ENCODE results near the gene FBXL22.

Gene FBXL22

DNA sequence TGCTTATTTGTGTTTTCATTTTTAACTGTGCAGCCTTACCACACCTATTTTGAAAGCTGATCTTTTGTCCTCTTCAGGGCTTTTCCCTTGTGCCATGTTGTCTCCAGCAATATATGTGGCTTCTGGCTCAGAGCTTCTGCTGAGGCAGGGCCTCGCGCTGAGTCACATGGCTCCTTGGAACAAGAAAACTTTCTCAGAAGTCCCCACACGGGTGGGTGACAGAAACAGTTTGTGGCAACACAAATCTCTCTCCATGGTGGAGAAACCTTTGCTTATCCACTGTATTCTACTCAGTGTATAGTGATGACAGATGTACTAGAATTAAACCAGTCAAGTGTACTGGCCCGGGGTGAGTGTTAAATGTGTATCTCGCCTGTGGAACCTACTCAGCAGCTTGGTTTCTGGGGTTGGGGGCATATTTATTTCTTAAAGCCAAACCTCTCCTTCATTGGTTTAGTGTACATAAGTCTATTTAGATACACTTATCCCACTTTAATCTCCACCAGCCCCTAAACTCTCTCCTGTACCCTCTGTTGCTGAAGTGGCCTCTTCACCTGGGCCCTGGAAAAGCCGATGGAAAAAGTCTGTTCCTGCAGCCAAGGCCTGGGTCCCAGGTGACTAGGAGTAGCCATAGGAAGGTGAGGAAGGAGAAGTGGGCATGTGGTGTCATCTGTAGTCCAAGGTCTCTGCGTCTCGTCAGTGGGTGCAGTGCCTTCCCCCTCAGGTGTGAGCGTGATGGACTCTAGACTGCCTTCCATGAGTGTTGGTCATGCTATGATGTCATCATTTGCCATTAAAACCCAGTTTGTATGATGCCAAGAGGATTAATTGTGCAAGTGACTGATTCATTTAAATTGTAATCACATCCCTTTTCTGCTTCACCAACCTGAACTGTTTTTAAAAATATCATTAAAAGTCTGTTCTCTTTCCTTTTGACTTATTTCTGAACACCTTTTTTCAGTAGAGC is 3.2 kb upstream of the FBXL22 start:
- peak; percentile 51 to 70 for DNase-seq (ENCODE audit: low read depth in 2 of 2)

DNA sequence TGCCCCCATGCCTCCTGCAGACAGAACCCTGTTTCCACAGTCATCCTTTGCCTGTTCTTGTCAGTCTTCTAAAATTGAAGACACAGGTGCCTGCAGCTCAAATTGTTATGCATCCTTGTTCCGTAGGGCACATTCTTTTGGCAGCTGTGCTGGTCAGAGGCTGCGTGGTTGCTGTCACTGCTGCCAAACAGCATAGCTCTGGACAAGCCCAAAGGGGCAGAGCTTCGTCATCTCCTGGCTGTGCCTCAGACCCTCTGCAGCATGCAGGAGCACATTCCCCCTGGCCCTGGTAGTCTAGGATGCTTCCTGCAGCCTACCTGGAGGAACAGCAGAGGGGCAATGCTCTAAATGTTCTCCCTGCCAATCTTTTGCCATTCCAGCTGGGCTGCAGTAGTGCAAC is 2.1 kb upstream of the FBXL22 start:
- DNase-seq (ENCODE audit: low read depth in 2 of 2): no peak

DNA sequence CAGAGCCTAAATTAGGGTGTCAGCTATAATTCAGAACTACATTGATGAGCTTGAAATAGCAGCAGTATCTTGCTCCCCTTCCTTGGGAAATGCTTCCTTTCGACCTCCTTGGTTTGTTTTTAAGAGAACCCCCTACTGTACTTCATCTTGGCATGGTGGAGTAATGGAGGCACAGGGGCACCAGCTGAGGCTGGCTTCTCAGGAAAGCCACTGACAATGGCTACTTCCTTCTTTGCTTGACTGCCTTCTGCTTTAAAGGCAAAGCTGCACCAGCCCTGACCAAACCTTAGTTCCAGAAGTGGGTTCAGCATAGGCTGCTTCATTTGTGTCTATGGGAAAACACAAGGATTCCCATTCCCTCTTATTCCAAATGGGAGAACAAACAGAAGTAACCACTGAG is 1.5 kb upstream of the FBXL22 start:
- DNase-seq (ENCODE audit: low read depth in 2 of 2): no peak

DNA sequence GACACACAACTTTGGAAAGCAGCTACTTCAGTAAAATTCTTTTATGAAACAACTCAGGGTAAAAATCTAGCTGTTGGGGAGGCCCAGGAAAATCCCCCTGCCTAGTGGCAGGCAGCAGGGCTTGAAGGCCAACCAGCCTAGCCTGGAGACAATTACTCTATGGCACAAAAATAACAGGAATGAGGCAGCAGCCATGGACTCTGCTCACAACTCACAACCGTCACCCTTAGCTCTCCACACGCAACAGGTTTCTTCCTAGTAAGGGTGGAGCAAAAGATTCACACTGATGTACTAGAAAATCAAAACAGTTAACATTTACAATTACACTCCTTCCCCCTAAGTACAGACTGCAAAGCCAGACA is 530 bp upstream of the FBXL22 start:
- no peak for DNase-seq (ENCODE audit: low read depth in 2 of 2)

DNA sequence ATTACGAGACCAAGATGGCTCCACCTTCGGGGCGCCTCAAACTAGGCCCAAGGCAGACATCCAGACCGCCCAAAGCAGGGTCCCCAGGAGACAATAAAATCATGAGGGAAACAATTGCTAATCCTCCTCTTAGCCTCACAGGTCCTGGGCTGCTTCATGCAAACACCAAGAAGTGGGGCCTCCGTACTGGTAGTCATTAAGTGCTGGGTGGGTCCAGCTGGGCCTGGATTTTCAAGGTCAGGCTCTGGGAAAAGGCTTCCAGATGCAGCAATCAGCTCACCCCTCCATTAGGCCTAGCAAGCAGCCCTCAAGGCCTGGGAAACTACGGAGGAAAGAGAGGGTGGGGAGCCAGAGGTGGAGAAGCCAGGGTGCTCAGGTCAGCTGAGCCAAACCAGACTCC is 634 bp downstream of the FBXL22 start:
- no peak for DNase-seq (ENCODE audit: low read depth in 2 of 2)

DNA sequence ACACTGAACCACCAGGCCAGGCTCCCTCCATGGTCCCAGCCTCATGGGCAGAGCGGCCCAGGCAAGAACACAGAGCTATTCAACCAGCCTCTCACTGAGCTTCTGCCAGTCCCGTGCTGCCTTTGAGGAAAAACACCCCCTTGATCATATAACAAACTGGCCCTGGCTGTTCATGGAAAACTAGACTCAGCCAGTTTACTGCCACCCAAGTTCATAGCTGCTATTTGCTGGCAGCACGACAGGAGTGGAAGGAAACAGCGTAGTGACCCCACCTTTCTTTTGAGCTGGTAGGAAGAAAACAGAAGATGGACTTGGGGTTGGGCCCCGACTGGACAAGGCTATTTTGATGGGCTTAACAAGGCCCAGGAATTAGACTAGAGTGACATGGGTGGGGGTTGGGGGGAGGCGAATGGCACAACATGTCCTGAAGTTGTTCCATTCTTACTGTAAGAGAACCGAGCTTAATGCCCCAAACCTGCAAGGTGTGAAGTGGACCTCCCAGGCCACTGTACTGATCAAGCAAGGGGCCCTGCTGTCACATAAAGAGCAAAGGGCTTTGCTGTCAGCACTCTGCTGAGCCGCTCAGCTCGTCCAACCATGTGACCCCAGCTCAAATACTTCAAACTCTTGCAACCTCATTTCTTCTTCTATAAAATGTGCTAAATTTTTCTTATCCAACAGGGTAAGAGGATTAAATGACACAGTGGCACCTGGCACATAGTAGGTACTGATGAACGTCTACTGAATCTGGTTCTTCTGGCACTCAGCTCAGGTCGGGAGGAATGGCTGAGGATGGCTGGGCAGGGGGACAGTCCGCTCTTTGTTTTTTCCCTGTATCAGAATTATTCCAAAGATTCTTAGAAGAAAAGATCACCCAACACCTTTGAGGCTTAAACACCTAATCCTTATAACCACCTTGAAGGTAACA is 1.6 kb downstream of the FBXL22 start:
- DNase-seq (ENCODE audit: low read depth in 2 of 2): no peak

DNA sequence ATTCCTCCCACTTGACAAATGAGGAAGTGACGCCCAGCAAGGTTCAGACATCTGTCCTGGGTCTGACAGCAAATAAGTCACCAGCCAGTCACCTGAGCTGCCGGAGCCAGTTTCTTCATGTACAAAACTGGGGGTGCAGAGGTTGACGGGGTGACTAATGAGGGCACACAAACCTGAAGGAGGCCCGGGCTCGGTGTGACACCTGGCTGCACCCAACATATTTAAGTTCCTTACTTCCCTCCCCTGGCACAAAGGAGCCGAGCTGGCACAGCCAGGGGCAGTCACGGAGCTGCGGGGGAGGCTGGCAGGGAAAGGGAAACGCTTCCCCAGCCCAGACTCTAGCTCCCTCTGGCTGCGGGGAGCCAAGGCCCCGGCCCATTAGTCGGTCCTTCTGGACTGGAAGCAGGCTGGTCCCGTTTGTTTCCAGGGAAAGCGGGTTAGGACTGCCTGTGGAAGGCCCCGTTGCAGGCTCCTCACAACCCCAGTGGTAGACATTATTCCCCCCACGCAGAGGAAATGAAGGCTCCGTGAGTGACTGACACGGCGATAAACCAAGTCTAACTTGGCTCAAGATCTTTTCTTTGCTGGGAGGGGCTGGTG is 2.3 kb downstream of the FBXL22 start:
- no peak for DNase-seq (ENCODE audit: low read depth in 2 of 2)

DNA sequence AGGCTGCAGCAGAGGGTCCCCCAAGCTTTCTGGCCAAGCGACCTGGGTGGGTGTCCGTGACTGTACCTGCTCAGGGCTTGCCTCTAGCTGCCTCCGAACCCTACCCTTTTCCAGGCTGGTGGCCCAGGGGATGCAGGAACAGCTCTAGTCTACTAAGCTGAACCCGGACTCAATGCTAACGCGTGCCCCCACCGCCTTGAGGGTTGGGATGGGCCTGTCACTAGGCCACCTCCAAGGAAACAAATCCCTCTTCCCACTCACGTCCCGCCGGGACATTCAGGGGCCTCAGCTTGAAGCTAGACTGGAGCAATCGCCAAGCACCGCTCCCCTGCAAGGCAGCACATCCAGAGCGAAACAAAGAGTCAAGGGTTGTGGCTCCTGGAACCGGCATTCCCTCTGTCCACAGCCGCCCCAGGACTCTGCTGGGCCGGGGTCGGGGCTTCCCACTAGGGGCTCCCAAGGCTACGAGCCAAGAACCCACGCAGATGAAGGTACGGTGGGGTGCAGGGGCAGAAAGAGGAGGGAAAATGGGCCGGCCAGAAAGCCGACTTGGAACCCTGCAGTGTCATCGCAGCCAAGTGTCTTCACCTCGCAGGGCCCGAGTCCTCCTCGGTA is 2.9 kb downstream of the FBXL22 start:
- DNase-seq (ENCODE audit: low read depth in 2 of 2): no peak

DNA sequence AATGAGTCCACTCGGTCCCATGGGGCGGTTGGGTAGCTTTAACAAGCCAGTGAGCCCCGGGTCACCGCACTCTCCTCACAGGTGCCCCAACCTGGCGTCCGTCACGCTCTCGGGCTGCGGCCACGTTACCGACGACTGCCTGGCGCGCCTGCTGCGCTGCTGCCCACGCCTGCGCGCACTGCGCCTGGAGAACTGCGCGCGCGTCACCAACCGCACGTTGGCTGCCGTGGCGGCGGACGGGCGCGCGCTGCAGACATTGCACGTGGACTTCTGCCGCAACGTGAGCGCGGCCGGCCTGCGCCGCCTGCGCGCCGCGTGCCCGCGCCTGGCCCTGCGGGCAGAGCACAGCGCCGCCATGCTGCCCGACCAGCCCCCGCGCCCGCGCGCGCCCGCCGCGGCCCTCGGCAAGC is 3.4 kb downstream of the FBXL22 start:
- DNase-seq (ENCODE audit: low read depth in 2 of 2): peak; percentile 90 to 91

DNA sequence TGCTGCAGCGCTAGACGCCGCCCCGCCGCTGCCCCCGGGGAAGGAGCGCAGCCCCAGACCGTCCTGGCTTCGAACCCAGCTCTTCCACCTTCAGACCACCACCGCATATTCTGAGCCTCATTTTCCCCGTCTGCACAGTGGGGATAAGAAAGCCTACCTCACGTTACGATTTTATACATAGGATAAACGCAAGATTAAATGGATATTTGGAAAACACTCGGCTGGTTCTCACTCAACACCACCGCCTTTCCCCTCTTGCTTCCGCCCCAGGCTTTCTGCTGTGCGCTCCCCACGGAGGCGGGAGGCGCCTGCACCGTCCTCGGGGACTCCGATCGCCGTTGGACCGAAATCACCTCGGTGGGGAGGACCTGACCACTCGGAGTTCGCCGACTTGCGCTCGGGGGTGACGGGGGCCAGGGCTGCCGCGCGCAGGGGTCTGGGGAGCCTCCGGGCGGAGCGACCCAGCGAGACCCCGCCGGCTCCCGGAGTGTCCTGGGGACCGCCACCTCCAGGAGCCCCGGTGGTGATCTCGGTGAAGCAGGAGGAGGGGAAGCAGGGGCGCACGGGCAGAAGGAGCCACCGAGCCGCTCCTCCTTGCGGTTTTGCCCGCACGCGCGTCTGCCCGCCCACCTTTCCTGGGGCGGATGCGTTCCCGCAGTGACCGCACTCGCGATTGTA is 4.0 kb downstream of the FBXL22 start:
- DNase-seq (ENCODE audit: low read depth in 2 of 2): peak in 1 of 2 donors; percentile 44

DNA sequence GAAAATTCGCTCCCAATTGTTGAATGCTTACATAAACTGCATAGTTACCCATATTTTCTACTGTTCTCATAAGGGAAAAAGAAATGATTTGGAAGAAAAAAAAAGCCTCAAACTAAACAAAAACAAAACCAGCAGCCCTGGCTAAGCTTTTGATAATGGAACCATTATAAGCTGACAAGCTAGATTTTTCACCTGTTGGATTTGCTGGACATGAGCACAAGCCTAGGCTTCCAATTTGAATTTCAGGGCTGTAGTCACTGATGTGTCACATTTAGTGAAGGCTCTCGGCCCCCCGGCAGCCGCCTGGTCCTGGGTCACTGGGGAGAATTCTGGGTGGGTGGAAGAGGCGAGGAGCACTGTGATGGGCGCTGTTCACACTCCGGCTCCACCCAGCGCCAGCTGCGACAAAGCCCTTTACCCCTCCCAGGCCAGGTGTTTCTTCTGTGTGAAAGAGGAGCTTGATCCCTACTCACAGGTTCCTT is 4.6 kb downstream of the FBXL22 start:
- no peak for DNase-seq (ENCODE audit: low read depth in 2 of 2)

DNA sequence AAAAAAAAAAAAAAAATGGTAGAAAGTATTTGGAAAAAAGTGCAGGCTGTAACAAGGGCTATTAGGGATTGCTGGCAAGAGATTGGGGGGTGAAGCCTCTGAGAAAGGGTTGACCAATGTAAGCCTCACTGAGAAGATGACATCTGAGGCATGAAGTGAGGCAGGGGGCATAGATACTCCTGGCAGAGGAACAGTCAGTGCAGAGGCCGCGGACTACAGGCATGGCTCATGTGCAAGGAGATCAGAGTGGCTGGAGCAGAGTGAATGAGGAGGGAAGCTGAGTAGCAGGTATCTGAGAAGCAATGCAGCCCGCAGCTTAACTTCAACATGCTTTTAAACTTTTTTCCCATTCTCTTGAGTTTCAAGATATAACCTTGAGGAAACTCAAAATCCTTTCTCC is 5.4 kb downstream of the FBXL22 start:
- no peak for DNase-seq (ENCODE audit: low read depth in 2 of 2)

DNA sequence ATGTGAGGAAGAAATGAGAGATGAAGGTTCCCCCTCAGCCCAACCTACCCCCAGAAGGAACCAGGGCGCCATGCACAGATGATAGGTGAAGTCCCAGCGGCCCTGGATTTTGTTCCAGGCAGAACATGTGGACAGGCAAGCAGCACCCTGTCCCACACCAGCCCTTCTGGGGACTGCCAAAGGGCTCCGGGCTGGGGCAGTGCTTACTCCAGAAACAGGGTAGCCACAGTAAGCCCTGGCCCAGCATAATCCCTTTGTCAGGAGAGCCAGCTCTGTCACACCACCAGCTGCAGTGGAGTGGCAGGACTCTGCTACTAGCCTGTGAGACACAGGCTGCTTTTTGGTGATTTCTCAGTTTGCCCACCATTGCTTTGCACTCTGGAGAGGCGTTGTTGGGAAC is 6.3 kb downstream of the FBXL22 start:
- DNase-seq (ENCODE audit: low read depth in 2 of 2): no peak

DNA sequence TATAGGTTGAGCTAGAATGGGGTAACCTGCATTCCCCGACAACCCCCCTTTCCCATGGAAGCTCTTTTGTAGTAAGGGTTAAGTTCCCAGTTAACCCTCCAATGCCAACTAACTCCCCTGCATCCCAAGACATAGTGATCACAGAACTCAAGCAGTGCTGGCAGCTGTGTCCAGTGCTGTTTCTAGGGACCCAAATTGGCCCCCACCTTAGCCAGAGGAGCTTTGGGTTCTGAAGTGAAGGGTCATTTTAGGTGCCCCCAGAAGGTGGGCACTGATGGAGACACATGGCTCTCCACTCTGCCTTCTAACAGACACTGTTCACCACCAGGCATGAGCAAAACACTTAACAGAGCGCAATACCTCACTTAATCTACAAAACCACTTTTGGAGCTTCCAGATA is 7.1 kb downstream of the FBXL22 start:
- no peak for DNase-seq (ENCODE audit: low read depth in 2 of 2)

DNA sequence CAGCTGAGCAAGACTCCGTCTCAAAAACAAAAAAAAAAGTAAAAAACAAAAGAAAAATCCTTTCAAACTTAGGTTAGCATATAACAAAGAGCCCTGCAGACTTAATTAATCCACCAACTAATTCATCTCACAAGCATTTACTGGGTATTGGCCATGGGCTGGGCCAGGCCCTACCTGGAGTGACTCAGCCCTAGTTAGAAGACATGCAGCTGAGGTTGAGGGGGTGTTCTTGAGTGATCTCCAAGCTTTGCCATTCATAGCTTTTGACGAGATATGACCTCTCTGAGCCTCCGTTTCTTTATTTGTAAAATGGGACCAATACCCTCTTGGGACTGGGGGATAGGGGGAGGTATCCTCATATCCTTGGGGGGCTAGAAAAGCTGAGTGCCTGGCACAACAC is 7.8 kb downstream of the FBXL22 start:
- no peak for DNase-seq (ENCODE audit: low read depth in 2 of 2)

DNA sequence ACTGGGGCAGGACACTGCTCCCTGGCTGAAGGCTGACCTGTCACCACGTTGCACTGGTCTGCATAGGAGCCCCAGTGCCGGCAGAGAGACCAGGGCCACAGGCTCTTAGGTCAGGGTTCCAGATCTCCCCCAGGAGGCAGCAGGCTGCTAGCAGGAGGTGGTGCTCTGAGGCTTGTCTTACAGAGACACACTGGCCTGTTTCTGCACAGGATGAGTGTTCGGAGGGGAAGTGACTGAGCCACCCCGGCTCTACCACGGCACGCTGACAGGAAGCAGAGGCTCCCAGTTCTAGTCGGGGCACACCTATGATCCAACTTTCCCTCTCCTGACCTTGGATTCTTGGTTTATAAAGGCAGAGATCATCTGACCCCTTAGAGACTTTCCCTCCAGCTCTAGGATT is 8.6 kb downstream of the FBXL22 start:
- peak; percentile 43 to 46 for DNase-seq (ENCODE audit: low read depth in 2 of 2)

DNA sequence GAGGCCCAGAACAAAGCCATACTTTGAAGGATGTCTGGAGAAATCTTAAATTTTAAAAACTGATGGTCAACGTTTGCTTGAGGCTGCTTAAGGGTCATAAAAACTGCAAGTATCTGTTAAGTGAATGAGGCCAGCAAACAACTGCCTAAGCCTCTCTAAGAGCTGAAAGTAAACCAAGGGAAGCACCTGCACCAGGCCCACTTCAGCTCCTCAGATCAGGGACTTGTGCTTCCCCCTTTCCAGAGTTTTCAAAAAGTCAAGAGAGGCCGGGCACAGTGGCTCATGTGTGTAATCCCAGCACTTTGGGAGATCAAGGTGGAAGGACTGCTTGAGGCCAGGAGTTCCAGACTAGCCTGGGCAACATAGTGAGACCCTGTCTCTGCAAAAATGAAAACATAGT is 9.1 kb downstream of the FBXL22 start:
- no peak for DNase-seq (ENCODE audit: low read depth in 2 of 2)

DNA sequence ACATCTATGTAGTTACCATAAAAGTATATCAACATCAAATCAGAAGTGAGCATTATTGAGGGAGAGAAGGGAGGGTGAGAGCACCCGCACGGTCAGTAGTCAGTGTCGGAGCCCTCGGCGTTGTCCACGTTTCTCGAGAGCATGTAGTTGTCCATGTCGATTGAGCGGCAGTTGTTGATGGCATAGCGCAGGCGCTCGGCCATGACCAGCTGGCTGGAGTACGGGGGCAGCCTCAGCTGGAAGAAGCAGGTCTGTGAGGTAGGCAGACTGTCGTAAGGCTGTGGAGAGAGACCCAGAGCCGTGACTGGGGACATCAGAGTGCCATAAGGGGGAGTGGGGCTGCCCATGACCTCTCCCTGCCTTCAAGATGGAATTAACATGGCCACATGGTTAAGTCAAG is 11.8 kb downstream of the FBXL22 start:
- DNase-seq (ENCODE audit: low read depth in 2 of 2): no peak

DNA sequence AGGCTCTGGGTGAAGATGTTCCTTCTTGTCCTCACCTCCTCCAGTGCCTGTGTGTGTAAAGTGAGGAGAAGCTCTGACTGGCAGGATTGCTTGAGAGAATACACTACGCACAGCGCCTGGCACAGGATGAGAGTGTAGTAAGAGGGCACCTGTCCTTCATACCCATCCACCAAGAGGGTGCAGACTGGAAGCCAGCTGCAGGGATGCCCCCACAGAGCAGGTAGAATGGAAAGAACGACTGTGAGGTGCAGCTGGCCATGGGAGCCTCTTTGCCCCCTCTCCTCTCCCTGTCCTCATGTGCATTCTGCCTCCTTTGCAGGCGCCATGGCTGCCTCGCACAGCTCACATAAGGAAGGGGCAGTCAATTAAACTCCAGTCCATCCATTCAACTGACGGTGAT is 12.3 kb downstream of the FBXL22 start:
- no peak for DNase-seq (ENCODE audit: low read depth in 2 of 2)

DNA sequence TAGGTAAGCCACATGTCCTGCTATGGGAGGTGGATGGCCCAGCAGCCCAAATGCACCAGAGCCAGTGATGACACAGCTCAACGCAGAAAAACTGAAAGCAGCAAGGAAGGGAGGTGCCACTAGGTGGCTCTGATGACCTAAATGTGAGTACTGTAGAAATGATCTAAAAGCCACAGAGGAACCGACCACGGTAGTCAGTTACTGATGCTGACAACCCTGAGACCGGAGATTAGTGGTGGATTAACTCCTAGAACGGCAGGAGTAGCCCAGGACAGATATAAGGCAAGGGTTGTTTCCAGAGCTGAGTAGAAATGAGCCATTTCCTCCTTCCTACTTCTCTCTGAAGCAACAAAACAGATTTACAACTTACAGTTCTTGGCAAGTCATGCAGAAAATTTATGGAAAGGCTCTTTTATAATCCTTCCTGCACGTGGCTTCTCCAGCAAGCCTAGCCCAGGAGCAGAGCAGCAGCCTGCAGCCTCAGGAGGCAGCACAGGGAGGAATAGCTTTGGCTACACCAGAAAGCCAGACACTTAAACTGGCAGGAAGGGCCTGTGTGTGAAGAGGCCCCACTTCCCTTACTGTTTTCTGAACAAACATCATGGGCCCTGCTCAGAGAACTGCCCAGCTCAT is 13.1 kb downstream of the FBXL22 start:
- DNase-seq (ENCODE audit: low read depth in 2 of 2): peak; percentile 54 to 66

DNA sequence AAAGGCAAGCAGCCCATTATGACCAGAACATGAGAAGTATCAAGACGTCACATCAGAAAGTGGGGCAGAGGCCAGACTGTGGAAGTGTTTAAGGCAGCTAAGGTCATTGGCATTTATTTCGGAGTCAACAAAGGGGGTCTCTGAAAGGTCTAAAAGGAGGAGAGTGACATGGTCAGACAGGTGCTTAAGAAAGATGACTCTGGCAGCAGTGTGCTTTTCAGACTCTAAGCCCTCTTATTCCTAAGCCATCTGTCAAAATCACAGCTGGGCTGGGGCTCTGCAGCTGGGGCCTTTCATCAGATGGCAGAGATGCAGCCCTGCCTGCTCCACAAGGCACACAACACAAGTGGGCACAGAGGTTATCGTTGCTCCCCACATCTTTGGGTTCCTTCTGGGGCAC is 14.0 kb downstream of the FBXL22 start:
- DNase-seq (ENCODE audit: low read depth in 2 of 2): no peak

Data from stimulated activated CD8-positive, alpha-beta memory T cell treated with anti-CD3 and anti-CD28 coated beads, Interleukin-15, amount 100 ng/mL, for 48 hours (primary cell).